HG03432 (cell line): ENCODE data around the gene SPTY2D1.
"Not testable (repeated sequence)": the region's sequence is repeated elsewhere in the genome, so short reads cannot be mapped to it uniquely, and the experiment has no call there.

Experiments
- ATAC-seq: cut with Tn5 transposase; IDR thresholded peaks from one replicate; pipeline ENCODE4 v1.9.1; 2021; ENCODE audit warnings: mild to moderate bottlenecking, moderate library complexity; ENCODE audit not compliant: unreplicated experiment

SPTY2D1 gene

GRCh38 chr11:18634140-18635032 lies at the start of gene SPTY2D1:
Gene SPTY2D1 (minus strand): TSS chr11:18634342. CDS start chr11:18634257, 85 bp downstream.
- peak; percentile 97 for ATAC-seq

DNA sequence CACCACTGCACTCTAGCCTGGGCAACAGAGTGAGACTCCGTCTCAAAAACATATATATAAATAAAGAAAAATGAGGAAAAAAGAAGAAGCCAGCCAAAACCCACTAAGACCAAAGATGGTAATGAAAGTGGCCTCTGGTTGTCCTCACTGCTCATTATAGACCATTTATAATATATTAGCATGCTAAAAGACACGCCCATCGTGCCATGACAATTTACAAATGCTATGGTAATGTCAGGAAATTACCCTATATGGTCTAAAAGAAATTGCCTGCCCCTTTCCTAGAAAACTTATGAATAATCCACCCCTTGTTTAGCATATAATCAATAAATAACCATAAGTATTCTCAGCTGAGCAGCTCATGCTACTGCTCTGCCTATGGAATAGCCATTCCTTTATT lies 48.3 kb upstream of the SPTY2D1 start:
- ATAC-seq: no peak

DNA sequence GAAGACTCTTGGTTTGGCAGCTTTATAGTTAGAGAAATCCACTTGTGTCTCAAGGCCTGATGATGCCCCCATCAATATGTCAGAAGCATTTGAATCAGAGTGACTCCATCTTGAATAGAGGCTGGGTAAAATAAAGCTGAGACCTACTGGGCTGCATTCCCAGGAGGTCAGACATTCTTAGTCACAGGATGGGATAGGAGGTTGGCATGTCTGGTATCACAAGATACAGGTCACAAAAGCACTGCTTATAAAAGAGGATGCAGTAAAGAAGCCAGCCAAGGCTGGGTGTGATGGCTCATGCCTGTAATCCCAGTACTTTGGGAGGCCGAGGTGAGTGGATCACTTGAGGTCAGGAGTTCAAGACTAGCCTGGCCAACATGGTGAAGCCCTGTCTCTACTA lies 47.8 kb upstream of the SPTY2D1 start:
- ATAC-seq: not testable (repeated sequence)

DNA sequence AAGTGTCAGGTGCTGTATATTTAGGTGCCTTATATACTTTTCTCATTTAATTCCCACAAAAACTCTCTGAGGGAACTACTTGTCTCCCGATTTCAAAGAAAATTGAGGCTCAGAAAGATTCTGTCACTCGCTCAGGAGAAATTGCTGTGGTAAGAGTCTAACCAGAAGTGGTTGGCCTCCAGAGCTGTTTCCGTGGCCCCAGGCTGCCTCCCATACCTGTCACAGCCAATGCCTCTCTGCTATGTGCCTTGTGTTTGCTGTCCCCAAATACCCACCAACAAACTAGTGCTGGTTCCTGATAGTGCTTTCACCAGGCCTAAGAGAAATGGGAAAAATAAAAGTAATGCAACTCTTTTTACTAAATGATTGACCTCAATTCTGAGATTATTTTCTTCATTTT lies 43.4 kb upstream of the SPTY2D1 start:
- ATAC-seq: no peak

GRCh38 chr11:18676803-18677202 lies 42.7 kb upstream of the SPTY2D1 start:
- ATAC-seq: no peak

DNA sequence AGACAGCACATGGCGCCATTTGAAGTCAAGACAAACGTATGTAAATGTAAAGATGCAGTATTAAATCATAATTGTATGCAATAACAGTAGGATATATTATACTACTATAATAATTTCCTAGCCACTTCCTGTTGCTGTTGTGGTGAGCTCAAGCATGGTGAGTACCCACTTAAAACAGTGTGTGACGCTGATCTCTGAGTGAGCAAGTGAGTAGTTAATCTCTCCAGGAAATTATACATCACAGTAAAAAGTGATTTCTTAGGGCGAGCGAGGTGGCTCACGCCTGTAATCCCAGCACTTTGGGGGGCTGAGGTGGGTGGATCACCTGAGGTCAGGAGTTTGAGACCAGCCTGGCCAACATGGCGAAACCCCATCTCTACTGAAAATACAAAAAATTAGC lies 38.1 kb upstream of the SPTY2D1 start:
- not testable (repeated sequence) for ATAC-seq

GRCh38 chr11:18671246-18671645 lies 37.1 kb upstream of the SPTY2D1 start:
- ATAC-seq: no peak

DNA sequence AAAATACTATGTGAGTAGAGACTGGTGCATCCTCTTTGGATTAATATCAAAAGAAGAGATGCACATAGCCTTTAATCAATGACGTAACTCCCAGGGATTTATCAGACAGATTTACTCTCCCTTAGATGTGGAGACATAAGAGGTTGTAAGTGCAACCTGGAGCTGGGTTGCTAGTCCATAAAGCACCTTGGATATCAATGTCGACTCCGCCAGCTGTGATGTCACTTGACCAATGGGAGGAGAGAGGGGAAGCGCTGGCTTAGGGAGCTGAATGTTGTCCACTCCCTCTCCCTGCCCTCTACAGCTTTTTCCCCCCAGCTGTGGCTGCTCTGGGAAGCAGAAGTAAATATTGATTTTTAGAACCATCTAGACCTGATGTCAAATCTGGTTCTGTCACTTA lies 35.6 kb upstream of the SPTY2D1 start:
- no peak for ATAC-seq

- no peak for ATAC-seq
These were observed 35.1 kb upstream of the SPTY2D1 start for GRCh38 chr11:18669219-18669596.

DNA sequence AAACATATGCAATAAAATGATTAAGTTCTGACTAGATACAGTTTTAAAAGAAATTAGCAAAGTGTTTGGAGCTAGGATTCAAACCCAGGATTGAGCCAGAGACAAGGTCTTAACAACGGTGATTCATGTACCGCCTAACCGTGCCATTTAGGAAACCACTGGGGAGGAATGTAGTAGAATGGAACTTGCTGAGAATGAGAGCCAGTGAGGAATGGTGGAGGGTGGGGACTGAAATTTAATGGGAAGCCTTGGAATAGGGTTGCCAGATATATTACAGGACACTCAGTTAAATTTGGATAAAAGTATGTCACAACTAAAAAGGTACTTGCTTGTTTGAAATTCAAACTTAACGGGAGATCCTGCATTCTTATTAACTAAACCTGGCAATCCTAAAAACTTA lies 34.0 kb upstream of the SPTY2D1 start:
- no peak for ATAC-seq

GRCh38 chr11:18665353-18665872 lies 31.3 kb upstream of the SPTY2D1 start:
- ATAC-seq: not testable (repeated sequence)

DNA sequence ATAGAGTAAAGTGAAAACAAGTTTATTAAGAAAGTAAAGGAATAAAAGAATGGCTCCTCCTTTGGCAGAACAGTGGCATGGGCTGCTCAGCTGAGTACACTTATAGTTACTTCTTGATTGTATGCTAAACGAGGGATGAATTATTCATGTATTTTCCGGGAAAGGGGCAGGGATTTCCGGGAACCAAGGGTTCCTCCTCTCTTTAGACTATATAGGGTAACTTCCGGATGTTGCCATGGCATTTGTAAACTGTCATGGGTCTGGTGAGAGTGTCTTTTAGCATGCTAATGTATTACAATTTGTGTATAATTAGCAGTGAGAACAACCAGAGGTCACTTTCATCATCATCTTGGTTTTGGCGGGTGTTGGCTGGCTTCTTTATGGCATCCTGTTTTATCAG lies 23.5 kb upstream of the SPTY2D1 start:
- no peak for ATAC-seq

DNA sequence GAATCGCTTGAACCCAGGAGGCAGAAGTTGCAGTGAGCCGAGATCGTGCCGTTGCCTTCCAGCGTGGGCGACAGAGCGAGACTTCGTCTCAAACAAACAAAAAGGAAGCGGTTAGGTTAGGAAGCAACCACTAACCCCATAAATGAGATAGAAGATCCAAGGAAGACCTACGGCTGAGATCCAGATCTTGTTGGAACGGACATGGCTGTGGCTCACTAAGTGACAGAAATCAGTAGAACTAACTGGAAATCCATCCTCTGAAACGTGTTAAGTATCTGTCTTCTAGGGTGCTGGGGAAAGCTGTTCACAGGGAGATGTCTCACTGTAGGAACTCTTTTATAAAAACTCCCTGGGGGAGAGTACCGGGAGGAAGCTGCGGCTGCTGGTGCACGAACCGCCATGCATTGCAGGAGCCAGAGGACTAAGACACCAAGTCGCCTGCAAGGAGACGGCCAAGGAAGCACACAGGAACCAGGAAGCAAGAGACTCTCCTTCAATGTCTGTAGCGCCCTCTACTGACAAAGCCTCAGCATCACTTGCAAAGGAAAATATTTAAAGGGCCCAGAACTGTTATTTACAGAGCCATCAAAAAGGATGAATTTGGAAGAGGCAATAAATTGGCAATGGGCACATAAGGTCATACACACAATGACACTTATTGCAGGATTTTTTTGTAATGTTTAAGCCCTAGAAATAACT lies 16.9 kb upstream of the SPTY2D1 start:
- peak; percentile 60 for ATAC-seq

DNA sequence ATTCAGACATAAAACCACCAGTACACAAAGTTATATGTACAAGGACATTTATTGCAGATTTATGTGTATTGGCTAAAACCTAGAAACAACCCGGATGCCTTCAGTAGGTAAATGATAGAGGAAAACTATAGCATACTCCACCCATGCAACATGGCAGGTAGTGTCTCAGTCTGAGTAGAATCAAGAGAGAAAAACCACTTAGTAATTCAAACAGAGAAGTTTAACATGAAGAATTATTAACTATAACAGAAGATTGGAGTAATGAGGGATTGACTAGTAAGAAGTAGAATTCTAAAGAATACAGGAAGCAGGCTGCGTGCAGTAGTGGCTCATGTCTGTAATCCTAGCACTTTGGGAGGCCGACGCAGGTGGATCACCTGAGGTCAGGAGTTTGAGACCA lies 16.2 kb upstream of the SPTY2D1 start:
- ATAC-seq: no peak

DNA sequence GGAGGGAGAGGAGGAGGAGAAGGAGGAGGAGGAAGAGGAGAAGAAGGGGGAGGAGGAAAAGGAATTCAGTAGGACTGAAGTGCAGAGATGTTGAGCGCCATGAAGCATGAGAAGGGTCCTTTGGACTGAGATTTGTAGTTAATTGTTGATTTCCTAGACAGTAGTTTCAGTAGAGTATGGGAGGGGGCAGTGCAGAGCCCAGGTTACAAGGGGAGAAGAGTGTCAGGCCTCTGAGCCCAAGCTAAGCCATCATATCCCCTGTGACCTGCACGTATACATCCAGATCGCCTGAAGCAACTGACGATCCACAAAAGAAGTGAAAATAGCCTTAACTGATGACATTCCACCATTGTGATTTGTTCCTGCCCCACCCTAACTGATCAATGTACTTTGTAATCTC lies 8.9 kb upstream of the SPTY2D1 start:
- not testable (repeated sequence) for ATAC-seq

DNA sequence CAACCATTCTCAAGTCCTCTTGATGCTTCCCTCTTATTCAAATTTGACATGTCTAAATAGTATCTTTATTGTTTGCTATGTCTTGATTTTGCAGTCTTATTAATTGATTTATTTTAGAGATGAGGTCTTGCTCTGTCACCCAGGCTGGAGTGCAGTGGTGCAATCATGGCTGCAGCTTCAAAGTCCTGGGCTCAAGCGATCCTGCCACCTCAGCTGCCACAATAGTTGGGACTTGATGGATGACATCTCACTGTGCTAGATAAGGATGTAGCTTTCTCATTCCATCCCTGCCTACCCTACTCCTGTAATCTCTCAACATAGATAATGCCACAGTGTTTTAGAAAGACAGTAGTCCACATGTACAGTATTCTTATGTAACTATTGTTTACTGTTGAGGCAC lies 7.5 kb upstream of the SPTY2D1 start:
- ATAC-seq: no peak

GRCh38 chr11:18633256-18634139 lies 644 bp downstream of the SPTY2D1 start:
- peak; percentile 58 for ATAC-seq

GRCh38 chr11:18632841-18633240 lies 1.3 kb downstream of the SPTY2D1 start:
- ATAC-seq: no peak

GRCh38 chr11:18624161-18624560 lies 10.0 kb downstream of the SPTY2D1 start:
- ATAC-seq: no peak

GRCh38 chr11:18623707-18624106 lies 10.4 kb downstream of the SPTY2D1 start:
- no peak for ATAC-seq
